ENCODE data around the gene MAPK11.

MAPK11 gene

DNA sequence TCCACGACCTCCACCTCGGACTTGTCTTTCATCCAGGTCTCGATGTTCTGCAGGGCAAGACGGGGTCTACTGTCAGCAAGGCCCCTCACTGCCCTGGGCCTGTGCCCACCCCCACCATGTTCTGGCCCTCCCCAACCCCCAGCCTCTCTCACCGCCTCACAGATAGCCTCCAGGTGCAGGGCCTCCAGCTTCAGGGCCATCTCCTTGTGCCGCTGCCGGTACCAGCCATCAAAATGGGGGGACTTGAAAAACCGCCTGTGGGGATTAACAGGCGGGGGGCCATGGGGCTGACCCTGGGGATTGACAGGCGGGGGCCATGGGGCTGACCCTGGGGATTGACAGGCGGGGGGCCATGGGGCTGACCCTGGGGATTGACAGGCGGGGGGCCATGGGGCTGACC lies 42.2 kb upstream of the MAPK11 start:
- no peak overlapping the region for H3K4me3 ChIP-seq (replicated peaks; ENCODE audit: low read depth, low read length)
- DNase-seq (ENCODE audit: extremely low read depth, low read depth), result no peak
- TF ChIP-seq, protein P1, sequence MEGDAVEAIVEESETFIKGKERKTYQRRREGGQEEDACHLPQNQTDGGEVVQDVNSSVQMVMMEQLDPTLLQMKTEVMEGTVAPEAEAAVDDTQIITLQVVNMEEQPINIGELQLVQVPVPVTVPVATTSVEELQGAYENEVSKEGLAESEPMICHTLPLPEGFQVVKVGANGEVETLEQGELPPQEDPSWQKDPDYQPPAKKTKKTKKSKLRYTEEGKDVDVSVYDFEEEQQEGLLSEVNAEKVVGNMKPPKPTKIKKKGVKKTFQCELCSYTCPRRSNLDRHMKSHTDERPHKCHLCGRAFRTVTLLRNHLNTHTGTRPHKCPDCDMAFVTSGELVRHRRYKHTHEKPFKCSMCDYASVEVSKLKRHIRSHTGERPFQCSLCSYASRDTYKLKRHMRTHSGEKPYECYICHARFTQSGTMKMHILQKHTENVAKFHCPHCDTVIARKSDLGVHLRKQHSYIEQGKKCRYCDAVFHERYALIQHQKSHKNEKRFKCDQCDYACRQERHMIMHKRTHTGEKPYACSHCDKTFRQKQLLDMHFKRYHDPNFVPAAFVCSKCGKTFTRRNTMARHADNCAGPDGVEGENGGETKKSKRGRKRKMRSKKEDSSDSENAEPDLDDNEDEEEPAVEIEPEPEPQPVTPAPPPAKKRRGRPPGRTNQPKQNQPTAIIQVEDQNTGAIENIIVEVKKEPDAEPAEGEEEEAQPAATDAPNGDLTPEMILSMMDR (IDR thresholded peaks at IDR 0.05; ENCODE audit: low read depth, low read length, missing control alignments), result no peak

DNA sequence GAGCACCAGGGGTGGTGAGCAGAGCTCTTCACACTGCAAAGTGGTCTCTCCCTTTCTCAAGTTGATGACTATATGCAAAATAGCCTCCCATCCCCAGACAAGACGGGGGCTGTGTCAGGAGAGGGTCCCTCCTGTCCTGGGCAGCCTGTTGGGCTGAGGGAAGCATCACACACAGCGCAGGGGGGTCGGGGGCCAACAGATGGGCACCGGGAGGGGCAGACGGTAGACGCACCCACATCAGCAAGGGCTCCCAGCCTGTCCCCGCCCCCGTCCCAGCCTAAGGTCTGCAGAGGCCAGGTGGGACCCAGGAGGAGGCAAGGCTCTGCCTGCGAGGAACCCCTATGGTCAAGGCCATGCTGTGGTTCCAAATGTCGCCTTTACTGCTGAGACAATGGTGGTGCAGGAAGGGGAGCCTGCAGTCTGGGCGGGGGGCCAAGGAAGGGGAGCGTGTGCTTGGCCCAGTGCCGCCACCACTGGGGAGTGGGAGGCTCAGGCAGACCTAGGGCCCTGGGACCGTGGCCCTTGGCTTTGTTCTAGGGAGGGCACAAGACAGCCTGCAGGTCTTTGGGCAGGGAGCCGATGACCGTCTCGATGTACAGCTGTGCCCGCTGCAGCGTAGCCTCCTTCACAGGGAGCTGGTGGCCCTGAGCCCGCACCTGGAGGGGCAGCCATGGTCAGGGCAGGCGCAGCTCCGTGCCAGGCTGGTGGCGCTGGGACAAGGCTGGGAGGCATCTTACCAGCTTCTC lies 41.6 kb upstream of the MAPK11 start:
- TF ChIP-seq, protein P1 (IDR thresholded peaks at IDR 0.05; ENCODE audit: low read depth, low read length, missing control alignments), result no peak
- no peak overlapping the region for H3K4me3 ChIP-seq (replicated peaks; ENCODE audit: low read depth, low read length)

DNA sequence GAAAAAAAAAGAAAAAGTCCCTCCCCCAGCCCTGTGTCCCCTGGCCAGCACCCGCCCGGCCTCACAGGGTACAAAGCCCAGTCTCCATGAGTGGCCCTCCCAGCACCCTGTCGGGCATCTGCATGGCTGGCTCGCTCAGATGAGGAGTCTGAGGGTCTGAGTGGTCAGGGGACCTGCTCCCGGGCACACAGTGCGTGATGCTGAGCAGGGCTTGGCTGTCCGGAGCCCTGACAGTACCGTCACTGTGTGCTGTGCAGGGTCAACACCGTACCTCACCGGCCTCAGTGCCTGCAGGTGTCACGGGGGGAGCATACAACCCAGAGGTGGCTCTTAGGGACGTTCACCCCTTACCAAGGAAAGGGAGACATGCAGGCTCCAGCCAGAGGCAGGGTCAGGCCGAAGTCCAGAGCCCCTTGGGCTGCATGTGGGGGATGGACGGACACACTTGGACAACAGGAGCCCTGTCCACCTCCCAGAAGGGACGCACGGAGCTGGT lies 40.8 kb upstream of the MAPK11 start:
- TF ChIP-seq, protein P1 (IDR thresholded peaks at IDR 0.05; ENCODE audit: low read depth, low read length, missing control alignments), result no peak

More for the DNA sequence above, 41.6 kb upstream of the MAPK11 start:
- no peak for DNase-seq (ENCODE audit: extremely low read depth, low read depth)

DNA sequence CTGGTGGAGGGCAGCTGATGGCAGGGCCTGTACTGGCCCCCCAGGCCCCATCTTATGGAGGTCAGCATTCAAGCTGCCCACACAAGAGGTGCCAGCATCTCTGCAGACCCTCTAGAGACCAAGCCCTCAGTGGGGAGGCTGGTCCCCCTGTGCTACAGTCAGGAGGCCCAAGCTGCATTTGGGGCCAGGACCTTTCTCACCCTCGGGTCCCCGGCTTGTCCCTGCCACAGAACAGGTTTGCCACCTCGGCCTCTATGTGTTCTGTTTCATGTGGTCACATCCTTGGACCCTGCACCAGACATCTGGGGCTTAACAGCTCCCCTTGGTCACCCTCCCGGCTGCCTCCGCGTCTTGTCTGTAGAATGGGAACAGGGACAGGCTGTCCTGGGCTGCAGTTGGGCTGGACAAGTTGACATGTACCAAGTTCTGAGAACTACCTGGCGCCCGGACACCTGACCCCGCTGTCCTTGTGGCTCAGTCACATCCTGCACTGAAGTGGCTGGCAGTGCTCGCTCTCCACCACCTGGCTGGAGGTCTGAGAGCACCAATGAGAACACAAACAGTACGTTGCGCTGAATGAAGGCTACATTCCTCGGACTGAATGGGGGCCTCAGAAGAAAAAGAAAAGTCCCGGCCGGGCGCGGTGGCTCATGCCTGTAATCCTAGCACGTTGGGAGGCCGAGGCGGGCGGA lies 40.0 kb upstream of the MAPK11 start:
- TF ChIP-seq, protein P1 (IDR thresholded peaks at IDR 0.05; ENCODE audit: low read depth, low read length, missing control alignments), result no peak
- DNase-seq (ENCODE audit: extremely low read depth, low read depth), result no peak
- no peak overlapping the region for H3K4me3 ChIP-seq (replicated peaks; ENCODE audit: low read depth, low read length)

More for the DNA sequence above, 40.8 kb upstream of the MAPK11 start:
- H3K4me3 ChIP-seq (replicated peaks; ENCODE audit: low read depth, low read length), result no peak overlapping the region
- no peak for DNase-seq (ENCODE audit: extremely low read depth, low read depth)

DNA sequence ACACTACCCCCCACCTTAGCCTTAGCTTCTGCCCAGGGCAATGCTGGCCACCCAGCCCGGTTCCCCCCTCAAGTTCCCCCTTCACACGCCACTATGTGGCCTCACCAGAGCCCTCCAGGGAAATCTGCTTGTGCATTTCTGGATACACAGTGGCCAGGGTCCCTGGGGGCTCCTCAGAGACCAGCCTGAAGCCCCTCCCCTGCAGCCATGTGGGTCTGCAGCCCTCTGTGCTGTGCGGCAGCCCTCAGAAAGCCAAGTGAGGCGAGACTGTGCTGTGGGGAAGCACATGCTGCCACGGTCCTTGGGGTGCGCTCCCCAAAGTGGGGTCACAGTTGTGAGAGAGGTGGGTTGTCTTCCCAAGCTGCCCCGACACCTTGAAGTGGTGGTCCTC lies 39.4 kb upstream of the MAPK11 start:
- DNase-seq (ENCODE audit: extremely low read depth, low read depth), result no peak
- TF ChIP-seq, protein P1 (IDR thresholded peaks at IDR 0.05; ENCODE audit: low read depth, low read length, missing control alignments), result no peak
- H3K4me3 ChIP-seq (replicated peaks; ENCODE audit: low read depth, low read length), result no peak overlapping the region

- H3K4me3 ChIP-seq (replicated peaks; ENCODE audit: low read depth, low read length), result no peak overlapping the region
- DNase-seq (ENCODE audit: extremely low read depth, low read depth), result no peak
- TF ChIP-seq, protein P1 (IDR thresholded peaks at IDR 0.05; ENCODE audit: low read depth, low read length, missing control alignments), result no peak
Observed at GRCh38 chr22:50308986-50309600, 38.9 kb upstream of the MAPK11 start.

All from HFF-Myc (cell line).